GM10266 (cell line): Measurements from ENCODE around the gene SSR2.
"Not testable (repeated sequence)": the region's sequence is repeated elsewhere in the genome, so short reads cannot be mapped to it uniquely, and the experiment has no call there.

Experiments used
- DNase-seq: peaks from one replicate; pipeline ENCODE4 v3.0.0; 2012; ENCODE audit errors: extremely low spot score
- CTCF ChIP-seq: IDR thresholded peaks from 2 replicates; pipeline ENCODE4 v1.5.1; 2012; ENCODE audit warnings: mild to moderate bottlenecking, low read depth; ENCODE audit not compliant: control insufficient read depth, insufficient read depth; ENCODE audit errors: missing control alignments

Gene SSR2

DNA sequence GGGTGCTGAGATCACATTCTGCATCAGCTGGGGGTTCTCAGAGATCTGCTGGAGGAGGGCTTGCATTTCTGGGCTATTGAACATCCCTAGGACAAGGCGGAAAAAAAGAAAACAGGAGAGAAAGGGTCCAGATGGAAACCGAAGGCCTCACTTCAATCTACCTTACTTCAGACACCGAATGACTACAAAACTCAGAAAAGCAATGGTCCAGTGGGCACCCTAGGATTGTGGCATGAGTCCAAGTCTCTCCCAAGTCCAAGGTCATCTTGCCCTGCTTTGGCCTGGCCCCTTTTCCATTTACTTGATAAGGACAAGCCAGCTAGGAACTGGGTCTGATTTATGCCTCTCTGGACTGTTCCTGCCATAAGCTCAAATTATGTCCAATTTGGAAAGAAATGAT, 22.1 kb upstream of the SSR2 start:
- no peak for DNase-seq
- no peak for TF ChIP-seq CTCF

GRCh38 chr1:156034991-156035390, 14.2 kb upstream of the SSR2 start:
- not testable (repeated sequence) for DNase-seq

- DNase-seq, result no peak
- TF ChIP-seq CTCF, result no peak
These were observed 12.3 kb upstream of the SSR2 start for GRCh38 chr1:156033011-156033410.

DNA sequence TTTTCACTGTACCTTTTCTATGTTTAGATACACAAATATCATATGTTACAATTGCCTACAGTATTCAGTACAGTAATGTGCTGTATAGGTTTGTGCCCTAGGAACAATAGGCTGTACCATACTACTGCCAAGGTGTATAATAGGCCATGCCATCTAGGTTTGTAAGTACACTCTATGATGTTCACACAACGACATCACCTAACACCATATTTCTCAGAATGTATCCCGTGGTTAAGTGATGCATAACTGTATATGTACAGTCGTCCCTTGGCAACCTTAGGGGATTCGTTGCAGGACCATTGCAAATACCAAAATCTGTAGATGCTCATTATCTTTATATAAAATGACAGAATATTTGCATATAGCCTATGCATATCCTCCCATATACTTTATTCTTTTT, 5.8 kb upstream of the SSR2 start:
- DNase-seq, result no peak
- TF ChIP-seq CTCF, result no peak

GRCh38 chr1:156025876-156026275, 5.1 kb upstream of the SSR2 start:
- DNase-seq, result peak; percentile 64
- TF ChIP-seq CTCF, result peak; percentile 73

DNA sequence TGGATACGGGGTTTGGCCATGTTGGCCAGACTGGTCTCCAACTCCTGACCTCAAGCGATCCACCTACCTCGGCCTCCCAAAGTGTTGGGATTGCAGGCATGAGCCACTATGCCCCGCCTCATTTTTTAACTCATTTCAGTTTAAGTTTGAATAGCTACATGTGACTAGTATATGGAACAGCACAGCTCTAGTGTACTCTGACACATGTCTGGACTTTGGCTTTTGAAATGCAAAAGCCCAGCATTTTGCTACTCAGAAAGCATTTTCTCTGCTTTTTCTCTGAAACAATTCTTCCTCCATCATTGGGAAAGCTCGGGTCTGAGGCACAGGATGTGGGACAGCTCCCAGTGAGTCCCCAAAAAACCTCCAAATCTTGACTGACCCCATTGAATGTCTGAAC, 4.0 kb upstream of the SSR2 start:
- DNase-seq, result no peak
- TF ChIP-seq CTCF, result no peak

GRCh38 chr1:156021954-156022353, 1.2 kb upstream of the SSR2 start:
- no peak for DNase-seq
- TF ChIP-seq CTCF, result no peak

DNA sequence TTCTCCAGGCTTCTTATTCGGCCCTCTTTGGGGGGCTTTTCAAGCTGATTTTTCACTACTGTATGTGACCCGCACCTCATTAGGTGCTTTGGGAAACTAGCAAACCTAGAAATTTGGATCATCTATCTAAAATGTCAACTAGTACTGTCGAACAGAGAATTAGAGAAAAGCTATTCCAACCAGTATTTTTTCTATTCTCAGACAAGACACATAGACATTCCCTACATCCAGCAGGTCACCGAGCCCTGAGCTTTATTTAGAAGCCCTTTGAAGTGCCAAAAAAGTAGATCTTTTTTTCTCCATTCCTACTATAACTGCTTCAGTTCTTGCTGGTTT, 310 bp upstream of the SSR2 start:
- TF ChIP-seq CTCF, result no peak
- no peak for DNase-seq
